K562 (cell line): ENCODE measurements around the gene PCBD2. TPM values are rescaled to one million over a fixed set of nuclear protein-coding genes. Genes with fewer than 3 reads are reported as not detected.

Source experiments
- ATAC-seq: fragments of 200-7000 bp; cut with Tn5 transposase; 3 replicates; pipeline ENCODE4 v1.9.1; 2020; ENCODE audit warnings: moderate library complexity
- BruUV-seq: library from RNA; stranded (reverse); fragments of 400-500 nt; replicated peaks from 2 replicates; lab custom pipeline; 2021; lab: Mats Ljungman, UMichigan
- CTCF ChIA-PET: fragments of 300-600 bp; formaldehyde crosslinking; extraction: SDS; loops from one replicate; lab custom pipeline; 2021; ENCODE audit warnings: low intra/inter-chr PET ratio; lab: Yijun Ruan, JAX
- POLR2A ChIA-PET: fragments of 300-600, 350-650 bp; sonication (Branson Sonifier 250); formaldehyde crosslinking; extraction: SDS; loops from one replicate; lab custom pipeline; 2021; ENCODE audit warnings: antibody characterized with exemption, inconsistent platforms; lab: Yijun Ruan, JAX
- DNase-seq, 4 experiments: peaks; one replicate each; pipeline versions ENCODE4 v3.0.0 to v3.0.0-alpha.2; 2011 to 2018; ENCODE audit warnings: low spot score in 3 of 4, mixed read lengths in 3 of 4; ENCODE audit errors: extremely low read depth in 1 of 4
- FAIRE-seq: peaks from 2 replicates; lab custom pipeline; 2011; peaks lifted over from hg19 to GRCh38; lab: Jason Lieb, UNC
- H2AFZ ChIP-seq: 2 replicates; pipeline ENCODE4 v1.6.0; 2011; ENCODE audit warnings: low read depth, low read length, control low read depth, inconsistent platforms
- H3K27ac ChIP-seq: fragments of 200-600 bp; 3 replicates; pipeline ENCODE4 v1.8.0; 2011; ENCODE audit warnings: low read depth, mild to moderate bottlenecking, control low read depth, inconsistent platforms, low read length, moderate library complexity, mixed read lengths; ENCODE audit errors: extremely low read depth
- H3K27me3 ChIP-seq, 2 experiments: fragments of 300-600 bp in 1 of 2; 2 replicates in 1 of 2; 3 replicates in 1 of 2; pipeline versions ENCODE4 v1.6.0 to v1.8.0; 2011; ENCODE audit warnings: inconsistent platforms in 2 of 2, low read length in 2 of 2, mild to moderate bottlenecking in 1 of 2, mixed read lengths in 1 of 2, moderate library complexity in 1 of 2; ENCODE audit not compliant: control insufficient read depth in 2 of 2, insufficient read depth in 2 of 2
- H3K36me3 ChIP-seq: fragments of 300-600 bp; 3 replicates; pipeline ENCODE4 v1.8.0; 2011; ENCODE audit warnings: mild to moderate bottlenecking, low read length, inconsistent platforms; ENCODE audit not compliant: control insufficient read depth, insufficient read depth
- H3K4me1 ChIP-seq, 2 experiments: fragments of 200-600 bp in 1 of 2; replicated peaks in 1 of 2; 2 replicates in 1 of 2; 3 replicates in 1 of 2; pipeline versions ENCODE4 v1.5.1 to v1.8.0; 2011; ENCODE audit warnings: inconsistent platforms in 2 of 2, low read length in 2 of 2, mild to moderate bottlenecking in 1 of 2, mixed read lengths in 1 of 2, moderate library complexity in 1 of 2; ENCODE audit not compliant: control insufficient read depth in 2 of 2, insufficient read depth in 2 of 2
- H3K4me2 ChIP-seq: 2 replicates; pipeline ENCODE4 v1.6.1; 2011; ENCODE audit warnings: low read length, control low read depth, inconsistent platforms, mixed read lengths; ENCODE audit not compliant: insufficient read depth
- H3K4me3 ChIP-seq: fragments of 200-600 bp; sonication (generic), shearing (Covaris generic); 2 replicates; pipeline ENCODE4 v1.5.1; 2016; ENCODE audit warnings: control low read depth, inconsistent platforms
- H3K79me2 ChIP-seq: fragments of 200-600 bp; 3 replicates; pipeline ENCODE4 v1.8.0; 2011; ENCODE audit warnings: low read length, inconsistent platforms; ENCODE audit not compliant: control insufficient read depth, insufficient read depth
- H3K9ac ChIP-seq, 2 experiments: 2 replicates each; pipeline versions ENCODE4 v1.6.0 to v1.6.1; 2011; ENCODE audit warnings: low read depth in 2 of 2, low read length in 2 of 2, control low read depth in 1 of 2, inconsistent platforms in 1 of 2, mild to moderate bottlenecking in 1 of 2, mixed read lengths in 1 of 2; ENCODE audit not compliant: insufficient read depth in 1 of 2
- H3K9me1 ChIP-seq: one replicate; pipeline ENCODE4 v1.6.0; 2011; ENCODE audit warnings: inconsistent platforms, mild to moderate bottlenecking, low read length, moderate library complexity; ENCODE audit not compliant: control insufficient read depth, insufficient read depth
- H3K9me3 ChIP-seq: replicated peaks from 2 replicates; pipeline ENCODE4 v1.5.1; 2011; ENCODE audit warnings: low read depth, low read length, inconsistent platforms; ENCODE audit not compliant: control insufficient read depth, insufficient read depth
- H4K20me1 ChIP-seq: replicated peaks from 2 replicates; pipeline ENCODE4 v1.6.1; 2011; ENCODE audit warnings: low read length, inconsistent platforms, mixed read lengths; ENCODE audit not compliant: control insufficient read depth, insufficient read depth
- NR2C2 ChIP-seq, 2 experiments: fragments of 200-800 bp in 1 of 2; sonication (Bioruptor generic) in 1 of 2; sonication (generic) in 1 of 2; formaldehyde crosslinking in 1 of 2; IDR thresholded peaks; 2 replicates each; pipeline versions ENCODE4 v1.6.1 to v1.8.0; 2016 to 2022; ENCODE audit warnings: mild to moderate bottlenecking in 1 of 2, missing compliant biosample characterization in 1 of 2, missing genetic modification characterization in 1 of 2, missing genetic modification reagents in 1 of 2
- PCBP1 ChIP-seq: fragments of 200-400 bp; formaldehyde crosslinking; IDR thresholded peaks from 2 replicates; pipeline ENCODE4 v1.6.1; 2018; ENCODE audit warnings: mild to moderate bottlenecking, low read depth, low read length; ENCODE audit not compliant: poor library complexity, severe bottlenecking
- WGBS: fragments of 100-300 bp; shearing (Covaris generic); methylation state at CpG from one replicate; pipeline ENCODE4 v1.1.6; 2016; ENCODE audit warnings: low coverage, mixed read lengths; ENCODE audit not compliant: insufficient coverage; ENCODE audit errors: missing lambda C conversion rate; 5-methylcytosine and 5-hydroxymethylcytosine counted together
- in situ Hi-C: fragments of 300-500 bp; cut with MboI; formaldehyde crosslinking; loops from 4 replicates; pipeline ENCODE4 v1.15.0; 2018; ENCODE audit warnings: inconsistent platforms, mixed read lengths
- intact Hi-C: fragments of 100-400 bp; cut with micrococcal nuclease; formaldehyde crosslinking; loops from 2 replicates; pipeline ENCODE4 v1.14.2; 2022
- polyA plus RNA-seq, 8 experiments: library from polyadenylated mRNA; depleted of rRNA in 4 of 8; stranded (reverse) in 5 of 8; unstranded in 3 of 8; fragments of >200 nt; fragmentation: Nextera tagmentation in 2 of 8; fragmentation: Illumina TruSeq in 1 of 8; extraction: Ambion mirVana in 2 of 8; extraction: Trizol in 1 of 8; gene quantifications; 2 replicates each; pipeline versions ENCODE4 v1.2.1 to v1.2.3, GENCODE V29; 2011 to 2014; ENCODE audit warnings: inconsistent platforms in 1 of 8, missing spikeins in 1 of 8
- total RNA-seq, 7 experiments: library from RNA; depleted of rRNA in 6 of 7; stranded (reverse); fragments of >200 nt in 6 of 7; fragmentation: Illumina TruSeq in 2 of 7; extraction: Trizol in 2 of 7; gene quantifications; 2 replicates each; pipeline versions ENCODE4 v1.2.1 to v1.2.3, GENCODE V29; 2011 to 2021; ENCODE audit warnings: low replicate concordance in 1 of 7
- TF ChIP-seq, protein P1 (sequence below), 2 experiments: fragments of 450-650 bp; IDR thresholded peaks; 2 replicates each; pipeline ENCODE4 v1.6.1; 2016; ENCODE audit warnings: mild to moderate bottlenecking in 2 of 2, borderline replicate concordance in 1 of 2, low read depth in 1 of 2, moderate library complexity in 1 of 2

PCBD2 gene
- total and polyA plus RNA-seq, 9 of the 15 experiments (the other 6 are each of a cell fraction or from before 2014, with no cell fraction given), result 5.2 to 13.8 (median 7.8) TPM

- no TSS peak for BruUV-seq
- DNase-seq (no peak), ATAC-seq (no peak), FAIRE-seq (no peak)
- Histone ChIP-seq H3K9me1 (no peaks in the 10 kb centered on the region), H3K4me2 (no peak overlapping the region), H3K4me1 (no peaks in the 10 kb centered on the region; a peak in 1 of 5 replicates), H3K27ac (no peak overlapping the region), H2AFZ (no peak overlapping the region), H3K4me3 (no peak overlapping the region), H3K36me3 (peaks cover 78% of the 10 kb centered on the region), H3K79me2 (no peaks in the 10 kb centered on the region), H3K27me3 (no peaks in the 10 kb centered on the region), H3K9ac (peak overlapping the region in 1 of 2 experiments; percentile 42; a peak in 1 of 4 replicates), H4K20me1 (no peaks in the 10 kb centered on the region; the same call in 1 of the 2 replicates), H3K9me3 (no peaks in the 10 kb centered on the region)
- POLR2A ChIA-PET, result no interaction called here
- TF ChIP-seq PCBP1 (no peak), NR2C2 (CRISPR knock-in tag; IDR thresholded peaks at IDR 0.05) (0 out of 2 replicates have a peak, but pooled peaks have one; percentile 17), NR2C2 (tag; IDR thresholded peaks at IDR 0.05) (no peak)
- TF ChIP-seq, protein P1, sequence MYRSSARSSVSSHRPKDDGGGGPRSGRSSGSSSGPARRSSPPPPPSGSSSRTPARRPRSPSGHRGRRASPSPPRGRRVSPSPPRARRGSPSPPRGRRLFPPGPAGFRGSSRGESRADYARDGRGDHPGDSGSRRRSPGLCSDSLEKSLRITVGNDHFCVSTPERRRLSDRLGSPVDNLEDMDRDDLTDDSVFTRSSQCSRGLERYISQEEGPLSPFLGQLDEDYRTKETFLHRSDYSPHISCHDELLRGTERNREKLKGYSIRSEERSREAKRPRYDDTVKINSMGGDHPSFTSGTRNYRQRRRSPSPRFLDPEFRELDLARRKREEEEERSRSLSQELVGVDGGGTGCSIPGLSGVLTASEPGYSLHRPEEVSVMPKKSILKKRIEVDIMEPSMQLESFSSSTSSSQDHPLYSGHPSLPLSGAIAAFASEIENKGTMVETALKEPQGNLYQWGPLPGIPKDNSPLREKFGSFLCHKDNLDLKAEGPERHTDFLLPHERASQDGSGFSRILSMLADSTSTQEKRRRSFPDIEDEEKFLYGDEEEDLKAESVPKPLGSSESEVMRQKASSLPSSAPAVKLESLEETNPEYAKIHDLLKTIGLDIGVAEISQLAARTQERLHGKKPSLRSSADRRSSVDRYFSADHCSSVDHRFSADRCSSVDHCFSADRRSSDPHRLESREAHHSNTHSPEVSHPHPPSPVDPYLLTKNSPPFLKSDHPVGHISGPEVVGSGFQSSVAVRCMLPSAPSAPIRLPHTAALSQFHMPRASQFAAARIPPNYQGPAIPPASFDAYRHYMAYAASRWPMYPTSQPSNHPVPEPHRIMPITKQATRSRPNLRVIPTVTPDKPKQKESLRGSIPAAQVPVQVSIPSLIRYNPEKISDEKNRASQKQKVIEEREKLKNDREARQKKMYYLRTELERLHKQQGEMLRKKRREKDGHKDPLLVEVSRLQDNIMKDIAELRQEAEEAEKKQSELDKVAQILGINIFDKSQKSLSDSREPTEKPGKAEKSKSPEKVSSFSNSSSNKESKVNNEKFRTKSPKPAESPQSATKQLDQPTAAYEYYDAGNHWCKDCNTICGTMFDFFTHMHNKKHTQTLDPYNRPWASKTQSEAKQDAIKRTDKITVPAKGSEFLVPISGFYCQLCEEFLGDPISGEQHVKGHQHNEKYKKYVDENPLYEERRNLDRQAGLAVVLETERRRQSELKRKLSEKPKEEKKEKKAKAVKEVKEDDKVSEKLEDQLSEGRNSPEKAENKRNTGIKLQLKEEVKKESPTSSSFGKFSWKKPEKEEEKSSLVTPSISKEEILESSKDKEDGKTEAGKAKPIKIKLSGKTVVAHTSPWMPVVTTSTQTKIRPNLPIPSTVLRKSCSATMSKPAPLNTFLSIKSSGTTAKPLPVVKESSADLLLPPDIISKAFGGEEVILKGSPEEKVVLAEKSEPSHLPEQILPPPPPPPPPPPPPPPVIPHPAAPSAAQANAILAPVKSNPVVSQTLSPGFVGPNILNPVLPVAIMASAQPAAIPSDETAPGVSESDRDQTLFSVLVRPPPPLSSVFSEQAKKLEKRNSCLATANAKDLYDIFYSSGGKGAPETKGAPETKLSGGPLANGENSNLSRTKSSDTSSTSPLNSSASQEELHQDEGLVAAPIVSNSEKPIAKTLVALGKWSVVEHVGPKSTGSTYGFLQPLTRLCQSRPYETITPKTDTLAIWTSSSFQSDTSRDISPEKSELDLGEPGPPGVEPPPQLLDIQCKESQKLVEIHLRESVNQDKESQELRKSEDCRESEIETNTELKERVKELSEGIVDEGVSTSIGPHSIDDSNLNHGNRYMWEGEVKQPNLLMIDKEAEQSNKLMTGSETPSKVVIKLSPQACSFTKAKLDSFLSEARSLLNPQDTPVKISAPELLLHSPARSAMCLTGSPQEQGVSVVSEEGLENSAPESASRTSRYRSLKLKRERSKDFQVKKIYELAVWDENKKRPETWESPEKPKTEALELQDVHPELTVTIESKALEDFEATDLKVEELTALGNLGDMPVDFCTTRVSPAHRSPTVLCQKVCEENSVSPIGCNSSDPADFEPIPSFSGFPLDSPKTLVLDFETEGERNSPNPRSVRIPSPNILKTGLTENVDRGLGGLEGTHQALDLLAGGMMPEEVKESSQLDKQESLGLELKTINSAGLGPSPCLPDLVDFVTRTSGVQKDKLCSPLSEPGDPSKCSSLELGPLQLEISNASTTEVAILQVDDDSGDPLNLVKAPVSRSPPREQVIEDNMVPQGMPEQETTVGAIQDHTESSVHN (IDR thresholded peaks at IDR 0.05; ENCODE audit: borderline replicate concordance in 1 of 2, low read depth in 1 of 2), result no peak
- in situ Hi-C loops (no loop called here), intact Hi-C loops (no loop called here)
- CTCF ChIA-PET, result no interaction called here
- 90% methylated on average over 3 of the region's 3 CpGs for WGBS
Measured at GRCh38 chr5:134913254-134913653, 8.3 kb downstream of the PCBD2 start.
